ENCODE results near the gene ZFYVE1. TPM values are rescaled to one million over a fixed set of nuclear protein-coding genes. Genes with fewer than 3 reads are reported as not detected.
"Not testable (repeated sequence)": the region's sequence is repeated elsewhere in the genome, so short reads cannot be mapped to it uniquely, and the experiment has no call there.

Gene ZFYVE1
- polyA plus RNA-seq, 4 donors = 19.9 to 20.9 (median 20.4) TPM

GRCh38 chr14:73004641-73005040, 22.3 kb downstream of the ZFYVE1 start:
- not testable (repeated sequence) for DNase-seq (ENCODE audit: low read depth in 4 of 4, low spot score in 2 of 4)

GRCh38 chr14:73003681-73004080, 23.2 kb downstream of the ZFYVE1 start:
- DNase-seq (ENCODE audit: low read depth in 4 of 4, low spot score in 2 of 4) = no peak

- no peak for DNase-seq (ENCODE audit: low read depth in 4 of 4, low spot score in 2 of 4)
These were observed 26.8 kb downstream of the ZFYVE1 start for GRCh38 chr14:73000073-73000472.

GRCh38 chr14:72999316-72999715, 27.6 kb downstream of the ZFYVE1 start:
- DNase-seq (ENCODE audit: low read depth in 4 of 4, low spot score in 2 of 4) = no peak

GRCh38 chr14:72998252-72998903, 28.5 kb downstream of the ZFYVE1 start:
- DNase-seq (ENCODE audit: low read depth in 4 of 4, low spot score in 2 of 4) = no peak

- no peak for DNase-seq (ENCODE audit: low read depth in 4 of 4, low spot score in 2 of 4)
These were observed 30.0 kb downstream of the ZFYVE1 start for GRCh38 chr14:72996916-72997315.

GRCh38 chr14:72990171-72990570, 36.7 kb downstream of the ZFYVE1 start:
- no peak for DNase-seq (ENCODE audit: low read depth in 4 of 4, low spot score in 2 of 4)

- no peak for DNase-seq (ENCODE audit: low read depth in 4 of 4, low spot score in 2 of 4)
These were observed 40.0 kb downstream of the ZFYVE1 start for GRCh38 chr14:72986857-72987256.

GRCh38 chr14:72986214-72986613, 40.7 kb downstream of the ZFYVE1 start:
- DNase-seq (ENCODE audit: low read depth in 4 of 4, low spot score in 2 of 4) = no peak

GRCh38 chr14:72982146-72982708, 44.7 kb downstream of the ZFYVE1 start:
- DNase-seq (ENCODE audit: low read depth in 4 of 4, low spot score in 2 of 4) = no peak

GRCh38 chr14:72980863-72981262, 46.0 kb downstream of the ZFYVE1 start:
- no peak for DNase-seq (ENCODE audit: low read depth in 4 of 4, low spot score in 2 of 4)

- no peak for DNase-seq (ENCODE audit: low read depth in 4 of 4, low spot score in 2 of 4)
These were observed 48.0 kb downstream of the ZFYVE1 start for GRCh38 chr14:72978856-72979255.

GRCh38 chr14:72975770-72976169, 51.1 kb downstream of the ZFYVE1 start:
- no peak for DNase-seq (ENCODE audit: low read depth in 4 of 4, low spot score in 2 of 4)

GRCh38 chr14:72974661-72975060, 52.2 kb downstream of the ZFYVE1 start:
- DNase-seq (ENCODE audit: low read depth in 4 of 4, low spot score in 2 of 4) = no peak

- no peak for DNase-seq (ENCODE audit: low read depth in 4 of 4, low spot score in 2 of 4)
These were observed 56.0 kb downstream of the ZFYVE1 start for GRCh38 chr14:72970824-72971434.

GRCh38 chr14:72970058-72970630, 56.8 kb downstream of the ZFYVE1 start:
- no peak for DNase-seq (ENCODE audit: low read depth in 4 of 4, low spot score in 2 of 4)

GRCh38 chr14:72968316-72968715, 58.6 kb downstream of the ZFYVE1 start:
- DNase-seq (ENCODE audit: low read depth in 4 of 4, low spot score in 2 of 4) = no peak

- no peak for DNase-seq (ENCODE audit: low read depth in 4 of 4, low spot score in 2 of 4)
These were observed 60.9 kb downstream of the ZFYVE1 start for GRCh38 chr14:72966038-72966437.

- DNase-seq (ENCODE audit: low read depth in 4 of 4, low spot score in 2 of 4) = no peak
These were observed 61.7 kb downstream of the ZFYVE1 start for GRCh38 chr14:72965249-72965648.

GRCh38 chr14:72962829-72963312, 64.0 kb downstream of the ZFYVE1 start:
- no peak for DNase-seq (ENCODE audit: low read depth in 4 of 4, low spot score in 2 of 4)

- DNase-seq (ENCODE audit: low read depth in 4 of 4, low spot score in 2 of 4) = not testable (repeated sequence)
These were observed 64.6 kb downstream of the ZFYVE1 start for GRCh38 chr14:72962336-72962754.

Data from left renal cortex interstitium (tissue), 4 donors.